ENCODE results near the gene PKN1. TPM values are rescaled to one million over a fixed set of nuclear protein-coding genes. Genes with fewer than 3 reads are reported as not detected.
"Not testable (repeated sequence)": the region's sequence is repeated elsewhere in the genome, so short reads cannot be mapped to it uniquely, and the experiment has no call there.

PKN1 gene
- total RNA-seq, 1 donor from 2014 or later, result 32.4 TPM

GRCh38 chr19:14452303-14452702 is 19.2 kb downstream of the PKN1 start:
- not testable (repeated sequence) for DNase-seq (ENCODE audit: low spot score); ATAC-seq

- DNase-seq (ENCODE audit: low spot score) (no peak), ATAC-seq (no peak)
Measured at GRCh38 chr19:14459703-14460102, 26.6 kb downstream of the PKN1 start.

GRCh38 chr19:14460935-14461334 is 27.8 kb downstream of the PKN1 start:
- ATAC-seq (no peak), DNase-seq (ENCODE audit: low spot score) (no peak)

GRCh38 chr19:14462401-14462800 is 29.3 kb downstream of the PKN1 start:
- DNase-seq (ENCODE audit: low spot score); ATAC-seq: not testable (repeated sequence)

GRCh38 chr19:14463747-14464146 is 30.6 kb downstream of the PKN1 start:
- no peak for ATAC-seq
- DNase-seq (ENCODE audit: low spot score), result no peak

DNA sequence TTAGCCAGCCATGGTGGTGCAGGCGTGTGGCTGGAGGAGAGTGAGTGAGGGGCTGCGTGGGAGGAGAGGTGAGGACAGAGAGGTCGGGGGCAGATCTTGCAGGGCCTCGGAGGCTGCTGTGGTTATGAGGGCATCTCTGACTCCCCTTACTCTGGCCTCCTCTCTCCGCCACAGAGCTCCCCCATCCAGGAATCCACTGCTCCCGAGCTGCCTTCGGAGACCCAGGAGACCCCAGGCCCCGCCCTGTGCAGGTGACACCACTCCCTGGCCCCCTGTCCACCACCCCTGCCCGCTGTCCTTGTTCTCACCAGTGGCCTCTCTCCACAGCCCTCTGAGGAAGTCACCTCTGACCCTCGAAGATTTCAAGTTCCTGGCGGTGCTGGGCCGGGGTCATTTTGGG is 34.3 kb downstream of the PKN1 start:
- DNase-seq (ENCODE audit: low spot score) (no peak), ATAC-seq (no peak)

GRCh38 chr19:14467816-14468215 is 34.7 kb downstream of the PKN1 start:
- ATAC-seq (no peak), DNase-seq (ENCODE audit: low spot score) (no peak)

DNA sequence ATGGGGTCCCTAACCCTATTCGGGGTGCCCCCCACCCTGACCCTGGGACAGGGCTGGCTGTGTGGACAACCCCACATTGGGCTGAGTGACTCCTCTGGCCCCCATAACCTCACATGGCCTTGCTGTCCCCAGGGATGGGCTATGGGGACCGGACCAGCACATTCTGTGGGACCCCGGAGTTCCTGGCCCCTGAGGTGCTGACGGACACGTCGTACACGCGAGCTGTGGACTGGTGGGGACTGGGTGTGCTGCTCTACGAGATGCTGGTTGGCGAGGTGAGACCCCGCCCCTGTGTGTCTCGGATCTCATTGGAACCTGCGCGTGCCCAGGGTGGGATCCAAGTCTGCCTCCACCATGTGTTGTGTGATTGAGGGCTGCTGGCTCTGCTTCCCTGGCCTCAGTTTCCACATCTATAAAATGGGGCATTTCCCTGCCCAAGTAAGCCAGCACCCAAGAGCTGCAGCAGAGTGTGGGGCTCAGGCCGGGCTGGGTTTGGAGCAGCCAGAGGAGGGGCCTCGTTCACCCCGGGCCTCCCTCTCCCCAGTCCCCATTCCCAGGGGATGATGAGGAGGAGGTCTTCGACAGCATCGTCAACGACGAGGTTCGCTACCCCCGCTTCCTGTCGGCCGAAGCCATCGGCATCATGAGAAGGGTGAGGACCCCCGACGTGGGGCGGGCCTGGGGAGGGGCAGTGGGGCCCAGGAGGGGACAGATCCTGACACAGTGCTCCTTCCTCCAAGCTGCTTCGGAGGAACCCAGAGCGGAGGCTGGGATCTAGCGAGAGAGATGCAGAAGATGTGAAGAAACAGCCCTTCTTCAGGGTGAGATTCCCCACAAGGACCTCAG is 37.1 kb downstream of the PKN1 start:
- DNase-seq (ENCODE audit: low spot score), result no peak
- no peak for ATAC-seq

GRCh38 chr19:14471436-14472187 is 38.5 kb downstream of the PKN1 start:
- ATAC-seq (no peak), DNase-seq (ENCODE audit: low spot score) (no peak)

DNA sequence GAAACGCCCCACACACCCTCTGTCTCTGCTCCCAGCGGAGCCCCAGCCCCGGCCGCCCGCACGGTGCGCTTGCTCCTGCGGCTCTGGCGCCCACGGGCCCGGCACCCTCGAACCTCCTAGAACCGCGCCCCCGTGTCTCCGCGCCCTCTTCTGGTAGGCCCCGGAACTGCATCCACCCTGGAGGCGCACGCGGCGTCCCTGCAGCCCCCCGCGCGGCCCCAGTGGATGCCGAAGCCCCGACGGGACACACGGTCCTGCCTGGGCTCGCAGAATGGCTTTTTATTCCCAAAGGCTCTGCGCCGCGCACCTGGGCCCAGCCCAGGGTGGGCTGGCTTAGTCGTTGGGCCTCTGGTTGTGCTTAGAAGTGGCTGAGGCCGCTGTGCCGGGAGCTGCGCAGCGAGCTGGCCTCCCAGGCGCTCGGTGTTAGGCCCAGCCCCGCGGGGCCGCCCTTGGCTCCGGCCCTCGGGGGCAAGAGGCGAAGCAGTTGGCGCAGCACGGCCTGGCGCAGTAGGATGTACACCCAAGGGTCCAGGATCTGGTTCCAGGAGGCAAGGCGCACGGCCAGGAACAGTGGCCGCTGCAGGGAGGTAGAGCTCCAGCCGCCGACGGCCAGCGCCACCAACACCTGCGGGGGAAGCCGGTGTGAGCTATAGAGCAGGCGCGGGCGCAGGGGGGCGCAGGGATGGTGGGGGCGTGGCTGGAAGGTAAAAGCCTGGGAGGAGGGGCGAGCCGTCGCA is 39.3 kb downstream of the PKN1 start:
- no peak for DNase-seq (ENCODE audit: low spot score)
- peak; percentile 71 for ATAC-seq

DNA sequence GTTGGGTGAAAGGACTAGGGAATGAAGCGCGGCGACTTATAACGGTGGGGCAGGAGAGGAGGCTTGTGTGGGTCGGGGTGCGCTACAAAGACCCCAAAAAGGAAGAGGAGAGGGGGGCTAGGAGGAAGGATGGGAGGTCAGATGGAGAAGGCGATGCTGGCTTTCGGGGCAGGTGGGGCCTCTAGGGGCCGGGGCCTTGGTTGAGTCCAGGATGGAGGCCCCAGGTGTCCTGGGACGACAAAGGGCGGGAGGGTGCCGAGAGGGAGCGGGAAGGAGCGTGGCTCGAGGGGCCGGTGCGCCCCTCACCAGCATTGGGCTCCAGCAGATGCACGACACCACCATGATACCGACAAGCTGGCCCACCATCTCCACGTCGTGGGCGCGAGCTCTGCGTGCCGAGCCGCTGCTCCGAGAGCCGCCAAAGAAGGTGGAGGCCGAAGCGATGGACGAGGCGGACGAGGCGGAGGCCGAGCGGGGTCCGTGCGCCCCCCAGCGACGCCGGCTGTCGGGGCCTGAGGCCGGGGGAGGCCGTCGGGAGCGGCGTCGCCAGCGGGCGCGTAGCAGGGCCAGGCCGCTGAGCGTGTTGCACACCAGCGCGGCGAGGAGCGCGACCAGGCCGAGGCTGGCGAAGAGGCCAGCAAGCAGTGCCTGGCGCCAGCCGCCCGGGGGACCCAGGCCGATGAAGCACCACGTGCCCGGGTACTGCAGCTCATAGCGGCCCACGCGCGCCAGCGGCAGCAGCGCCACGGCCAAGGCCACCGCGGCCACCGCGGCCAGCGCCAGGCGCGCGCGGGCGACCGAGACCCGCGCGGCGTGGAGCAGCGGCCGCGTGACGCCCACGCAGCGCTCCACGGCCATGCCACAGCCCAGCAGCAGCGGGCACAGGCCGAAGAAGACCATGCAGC is 40.2 kb downstream of the PKN1 start:
- ATAC-seq (no peak), DNase-seq (ENCODE audit: low spot score) (no peak)

GRCh38 chr19:14473978-14474578 is 41.0 kb downstream of the PKN1 start:
- DNase-seq (ENCODE audit: low spot score) (no peak), ATAC-seq (peak; percentile 74)

DNA sequence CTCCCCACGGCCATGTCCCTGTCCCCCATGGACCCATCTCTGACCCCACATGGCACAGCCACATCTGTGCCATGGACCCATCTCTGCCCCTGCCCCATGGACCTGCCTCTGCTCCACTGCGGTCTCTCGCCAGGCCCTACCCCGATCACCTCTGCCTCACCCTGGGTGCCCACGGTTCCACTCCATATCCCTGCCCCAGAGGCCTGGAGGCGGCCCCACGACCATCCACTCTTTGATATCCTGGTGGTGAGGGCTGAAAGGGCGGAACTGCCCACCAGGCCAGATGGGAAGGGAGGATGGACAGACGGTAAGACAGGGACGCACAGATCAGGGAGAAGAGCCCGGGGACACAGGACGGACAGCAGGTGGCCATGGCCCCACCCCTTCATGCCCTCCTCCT is 41.7 kb downstream of the PKN1 start:
- DNase-seq (ENCODE audit: low spot score) (no peak), ATAC-seq (no peak)

DNA sequence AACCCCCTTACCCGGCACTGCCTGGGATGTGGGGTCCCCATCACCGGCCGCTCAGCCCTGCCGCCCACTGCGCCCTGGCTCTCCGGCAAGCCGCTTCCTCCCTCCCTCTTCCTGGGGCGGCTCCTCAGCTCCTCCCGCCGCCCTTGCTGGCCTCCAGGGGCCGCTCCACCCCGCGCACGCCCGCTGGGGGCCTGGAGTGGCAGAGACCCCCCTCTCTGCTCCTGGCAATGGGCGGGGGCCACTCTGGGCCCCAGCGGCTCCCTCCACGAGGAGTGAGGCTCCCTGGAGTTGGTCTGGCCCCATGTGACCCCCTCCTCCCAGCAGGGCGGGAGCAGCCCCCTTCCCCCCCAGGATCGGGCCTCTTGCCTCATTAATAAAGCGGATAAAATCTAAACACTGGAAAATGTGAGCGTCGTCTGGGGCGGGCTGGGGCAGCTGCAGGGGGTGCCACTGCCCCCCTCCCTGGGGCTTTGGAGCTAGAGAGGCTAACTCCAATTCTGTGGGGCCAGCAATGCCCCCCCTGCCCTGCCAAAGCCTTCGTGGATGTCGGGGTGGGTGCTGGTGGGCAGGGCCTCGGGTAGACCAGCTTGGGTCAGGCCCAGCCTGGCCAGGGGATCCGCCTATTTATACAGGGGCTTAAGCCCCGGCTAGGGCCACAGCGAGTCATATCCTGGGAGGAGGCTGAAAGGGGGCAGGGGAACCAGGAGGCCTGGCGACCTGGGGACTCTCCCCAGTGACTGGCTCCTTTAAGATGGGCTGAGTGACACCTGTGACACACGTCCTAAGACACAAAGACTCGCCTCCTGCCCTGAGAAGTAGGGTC is 42.4 kb downstream of the PKN1 start, which contains the start of gene PTGER1:
Gene PTGER1 (minus strand): TSS at position 104 of the 823 bp plus-strand sequence. CDS start 1,034 bp downstream, outside the sequence.
- ATAC-seq (peak; percentile 25), DNase-seq (ENCODE audit: low spot score) (no peak)

- DNase-seq (ENCODE audit: low spot score), result no peak
- no peak for ATAC-seq
Measured at GRCh38 chr19:14476327-14476672, 43.2 kb downstream of the PKN1 start.

DNA sequence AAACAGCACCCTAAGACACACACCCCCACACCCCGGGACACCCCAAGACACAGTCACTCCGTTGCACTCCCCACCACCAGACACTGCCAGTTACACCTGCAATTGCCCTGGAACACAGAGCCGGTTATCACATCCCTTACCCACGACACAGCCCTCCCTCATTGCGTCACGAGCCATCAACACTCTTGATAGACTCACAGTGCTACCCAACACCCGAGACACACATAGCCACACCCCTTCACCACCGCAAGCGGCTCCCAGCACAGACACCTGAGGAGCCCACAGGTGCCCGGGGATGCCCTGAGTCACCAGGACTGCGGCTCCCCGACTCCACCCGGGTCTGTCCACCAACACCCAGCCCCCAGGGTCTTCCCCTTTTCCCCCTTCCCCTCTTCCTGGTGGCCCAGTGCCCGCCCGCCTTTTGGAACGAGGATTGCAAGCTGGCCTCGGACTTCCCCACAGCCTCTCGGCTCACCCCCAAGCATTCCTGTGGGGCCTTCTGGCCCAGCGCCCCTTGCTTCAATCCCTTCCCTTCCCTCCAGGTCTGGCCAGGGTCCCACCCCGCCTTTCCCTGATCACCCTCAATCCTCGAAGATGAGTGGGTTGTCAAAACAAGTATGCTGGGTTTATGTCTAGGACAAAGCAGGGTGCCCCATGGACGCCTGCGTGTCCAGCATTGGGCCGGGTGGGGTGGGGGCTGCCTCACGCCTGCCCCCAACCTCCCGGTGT is 43.7 kb downstream of the PKN1 start:
- no peak for ATAC-seq
- DNase-seq (ENCODE audit: low spot score), result no peak

DNA sequence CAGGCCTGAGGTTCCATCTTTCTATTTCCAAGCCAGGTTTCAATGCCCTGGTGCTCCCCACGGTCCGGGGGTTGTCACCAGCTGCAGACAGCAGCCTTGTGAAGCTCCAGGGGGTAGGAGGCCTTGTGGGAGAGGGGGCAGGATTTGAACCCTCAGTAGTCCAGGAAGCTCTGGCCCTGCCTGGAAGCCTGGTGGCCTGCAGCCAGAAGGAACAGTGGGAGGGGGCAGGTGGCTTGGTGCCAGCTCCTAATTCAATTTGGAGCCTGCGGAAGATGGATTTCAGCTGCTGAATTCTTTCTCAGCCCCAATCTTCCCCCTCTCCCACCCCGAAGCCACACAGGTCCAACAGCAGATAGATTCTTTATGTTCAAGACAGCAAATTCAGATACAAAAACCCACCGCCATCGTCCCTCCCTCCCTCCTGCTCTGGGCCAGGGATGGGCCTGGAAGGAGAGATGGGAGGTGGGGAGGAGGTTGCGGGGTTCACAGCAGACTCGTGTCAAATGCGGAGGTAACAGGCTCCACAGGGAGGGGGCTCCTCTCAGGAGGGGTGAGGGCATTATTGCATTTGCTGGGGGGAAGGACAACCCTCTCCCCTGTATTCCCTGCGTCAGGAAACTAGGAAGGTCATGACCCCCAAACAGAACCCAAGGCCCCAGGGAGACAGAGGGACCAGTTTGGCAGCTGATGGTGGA is 44.5 kb downstream of the PKN1 start:
- ATAC-seq (no peak), DNase-seq (ENCODE audit: low spot score) (no peak)

GRCh38 chr19:14478113-14478545 is 45.0 kb downstream of the PKN1 start:
- ATAC-seq (no peak), DNase-seq (ENCODE audit: low spot score) (no peak)

Data from left lobe of liver (tissue), 2 donors.